ENCODE data around the gene HNRNPUL2.
"Not testable (repeated sequence)": the region's sequence is repeated elsewhere in the genome, so short reads cannot be mapped to it uniquely, and the experiment has no call there.

The HNRNPUL2 gene

DNA sequence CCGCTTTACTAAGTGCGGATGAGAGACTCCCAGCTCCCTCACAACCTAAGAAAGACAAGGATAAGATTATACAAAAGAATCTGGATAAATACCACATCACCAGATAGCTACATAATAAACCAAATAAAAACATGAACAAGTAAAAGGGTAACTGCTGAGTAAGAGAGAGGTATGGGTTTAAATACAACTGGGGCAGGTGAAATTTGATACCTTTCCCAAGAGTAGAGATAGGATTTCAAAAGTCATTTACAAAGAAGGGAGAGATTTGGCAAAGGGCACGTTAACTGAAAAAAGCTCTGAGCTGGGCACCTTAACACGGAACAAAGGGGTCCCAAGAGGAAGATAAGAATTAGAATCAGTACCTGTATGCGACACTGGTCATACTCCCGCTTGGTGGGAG is 50.1 kb downstream of the HNRNPUL2 start:
- Histone ChIP-seq H3K27ac (peak overlapping the region in 1 of 21 experiments; percentile 93), H3K4me3 (no peak overlapping the region)

GRCh38 chr11:62676698-62677097 is 50.6 kb downstream of the HNRNPUL2 start:
- Histone ChIP-seq H3K4me3 (no peak overlapping the region), H3K27ac (no peak overlapping the region)

DNA sequence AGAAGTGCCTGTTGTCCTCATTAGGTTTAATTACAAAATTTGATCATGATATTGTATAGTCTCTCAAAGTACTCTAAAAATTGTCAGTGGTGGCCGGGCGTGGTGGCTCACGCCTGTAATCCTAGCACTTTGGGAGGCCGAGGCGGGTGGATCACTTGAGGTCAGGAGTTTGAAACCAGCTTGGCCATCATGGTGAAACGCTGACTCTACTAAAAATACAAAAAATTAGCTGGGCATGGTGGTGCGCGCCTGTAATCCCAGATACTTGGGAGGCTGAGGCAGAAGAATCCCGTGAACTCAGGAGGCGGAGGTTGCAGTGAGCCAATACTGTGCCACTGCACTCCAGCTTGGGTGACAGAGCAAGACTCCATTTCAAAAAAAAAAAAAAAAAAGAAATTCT is 51.8 kb downstream of the HNRNPUL2 start:
- H3K4me3 ChIP-seq, H3K27ac ChIP-seq: not testable (repeated sequence)

- H3K27ac ChIP-seq = peak overlapping the region in 8 of 21 experiments; percentile 22 to 94 (median 87)
These were observed 54.1 kb downstream of the HNRNPUL2 start for GRCh38 chr11:62673196-62673525.

GRCh38 chr11:62671608-62672389 is 55.5 kb downstream of the HNRNPUL2 start, which contains the start of the genes LBHD1 and UQCC3:
Gene LBHD1 (minus strand): TSS chr11:62672267. CDS start chr11:62670031, 2,236 bp downstream.
Gene UQCC3 (plus strand): TSS chr11:62671673. CDS start chr11:62671746, 73 bp downstream.
- Histone ChIP-seq H3K27ac (peak within 1 kb of the TSS; percentile 47 to 98 (median 89)), H3K4me3 (peak within 1 kb of the TSS; percentile 47 to 85 (median 74))

More at GRCh38 chr11:62673196-62673525, 54.1 kb downstream of the HNRNPUL2 start:
- peak overlapping the region in 1 of 7 experiments; percentile 82 for H3K4me3 ChIP-seq

- Histone ChIP-seq H3K4me3 (peak overlapping the region; percentile 47 to 85 (median 74)), H3K27ac (peak overlapping the region in 20 of 21 experiments; percentile 78 to 98 (median 89))
These were observed 56.0 kb downstream of the HNRNPUL2 start for GRCh38 chr11:62671236-62671607.

GRCh38 chr11:62669420-62670161 is 57.7 kb downstream of the HNRNPUL2 start:
- H3K27ac ChIP-seq = peak overlapping the region in 6 of 21 experiments; percentile 30 to 94 (median 82)
- no peak overlapping the region for H3K4me3 ChIP-seq

GRCh38 chr11:62667460-62667859 is 59.8 kb downstream of the HNRNPUL2 start:
- H3K4me3 ChIP-seq = no peak overlapping the region
- H3K27ac ChIP-seq = peak overlapping the region in 4 of 21 experiments; percentile 0 to 84 (median 10)

- Histone ChIP-seq H3K4me3 (peak overlapping the region; percentile 56 to 90 (median 86)), H3K27ac (peak overlapping the region; percentile 40 to 98 (median 90))
These were observed 60.9 kb downstream of the HNRNPUL2 start for GRCh38 chr11:62666259-62666926.

DNA sequence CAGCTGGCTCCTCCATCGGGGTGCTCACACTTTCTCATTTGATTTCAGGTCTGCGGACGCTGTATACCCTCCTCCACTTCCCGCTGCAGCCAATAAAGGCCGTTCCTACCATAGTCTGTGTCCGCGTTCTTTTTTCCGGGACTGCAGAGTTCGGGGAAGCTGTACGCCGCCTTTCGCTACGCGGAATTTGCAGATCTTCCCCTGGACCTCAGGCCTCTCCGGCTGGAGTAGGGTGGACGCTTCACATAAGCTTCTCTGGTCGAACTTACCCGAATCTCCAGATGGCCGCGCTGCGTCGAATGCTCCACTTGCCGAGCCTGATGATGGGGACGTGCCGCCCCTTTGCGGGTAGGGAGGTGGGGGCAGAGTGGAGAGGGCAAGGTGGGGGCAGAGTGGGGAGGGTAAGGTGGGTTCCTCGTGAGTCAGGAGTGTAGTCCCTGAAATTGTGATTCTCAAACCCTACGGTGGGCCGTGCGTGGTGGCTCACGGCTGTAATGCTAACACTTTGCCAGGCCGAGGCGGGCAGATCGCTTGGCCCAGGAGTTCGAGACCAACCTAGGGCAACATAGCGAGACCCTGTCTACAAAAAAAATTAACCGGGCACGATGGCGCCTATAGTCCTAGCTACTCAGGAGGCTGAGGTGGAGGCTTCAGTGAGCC is 61.5 kb downstream of the HNRNPUL2 start:
- H3K4me3 ChIP-seq = peak overlapping the region; percentile 56 to 90 (median 86)
- peak overlapping the region; percentile 40 to 98 (median 90) for H3K27ac ChIP-seq

DNA sequence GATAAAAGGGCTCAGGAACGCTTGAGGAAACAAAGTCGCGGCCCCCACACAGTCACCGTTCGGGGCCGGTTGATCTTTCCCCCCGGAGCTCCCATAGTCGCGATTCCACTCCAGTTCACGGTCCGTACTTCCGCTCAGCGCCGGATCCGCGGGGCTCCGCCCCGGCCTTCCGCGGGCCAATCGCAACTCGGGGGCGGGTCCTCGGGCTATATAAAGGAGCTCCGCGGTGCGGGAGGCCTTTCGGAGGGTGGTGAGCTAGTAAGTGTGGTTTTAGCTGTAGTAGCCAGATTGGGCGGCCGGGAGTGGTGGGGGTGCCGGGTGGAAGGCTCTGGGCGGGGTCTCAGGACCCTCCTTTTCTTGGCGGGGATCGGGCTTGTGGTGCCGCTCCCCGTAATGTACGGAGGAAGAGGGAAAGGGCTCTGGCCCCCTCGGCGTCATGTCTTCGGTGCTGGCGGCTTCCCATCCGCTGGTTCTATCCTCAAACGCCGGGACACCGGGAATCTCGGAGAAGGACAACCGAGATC is 62.1 kb downstream of the HNRNPUL2 start, which contains the start of the genes C11orf98 and CSKMT:
Gene C11orf98 (minus strand): TSS at position 136 of the 524 bp plus-strand sequence. CDS start 41 bp downstream, at position 95.
Gene CSKMT (plus strand): TSS at position 238 of the 524 bp plus-strand sequence. CDS start 568 bp downstream, outside the sequence.
- peak within 1 kb of the TSS; percentile 56 to 90 (median 86) for H3K4me3 ChIP-seq
- H3K27ac ChIP-seq = peak within 1 kb of the TSS; percentile 54 to 98 (median 90)

- Histone ChIP-seq H3K27ac (peak overlapping the region; percentile 54 to 98 (median 90)), H3K4me3 (peak overlapping the region; percentile 56 to 90 (median 86))
These were observed 62.7 kb downstream of the HNRNPUL2 start for GRCh38 chr11:62664405-62665074.
